Heart left ventricle (tissue), 16 donors: ENCODE data around the gene ARHGEF10L. TPM values are rescaled to one million over a fixed set of nuclear protein-coding genes. Genes with fewer than 3 reads are reported as not detected.
A peak's percentile ranks its signal among the peaks of the same experiment; 100 is the strongest.

Experiments
- ATAC-seq, 4 donors: fragments of 200-7000 bp; cut with Tn5 transposase; one replicate each; pipeline ENCODE4 v1.9.1; 2020 to 2022; ENCODE audit warnings: moderate library complexity in 4 of 4, mild to moderate bottlenecking in 3 of 4, moderate number of reproducible peaks in 1 of 4
- DNase-seq, 5 donors: peaks; one replicate each; pipeline ENCODE4 v3.0.0-alpha.2; 2020
- H3K27ac ChIP-seq, 12 donors: fragments of 200-600 bp; sonication (generic) in 4 of 12; one replicate each; pipeline versions ENCODE4 v1.5.0 to v1.8.0; 2016 to 2022; ENCODE audit warnings: mild to moderate bottlenecking in 2 of 12
- H3K27me3 ChIP-seq, 9 donors: fragments of 200-600 bp; sonication (generic) in 2 of 9; one replicate each; pipeline versions ENCODE4 v1.5.1 to v1.8.0; 2016 to 2022; ENCODE audit warnings: mild to moderate bottlenecking in 3 of 9
- H3K36me3 ChIP-seq, 9 donors: fragments of 200-600 bp; sonication (generic) in 2 of 9; one replicate each; pipeline versions ENCODE4 v1.5.0 to v1.8.0; 2018 to 2022; ENCODE audit warnings: mild to moderate bottlenecking in 2 of 9
- H3K4me1 ChIP-seq, 12 donors: fragments of 200-600 bp; sonication (generic) in 4 of 12; one replicate each; pipeline versions ENCODE4 v1.5.0 to v1.8.0; 2016 to 2022; ENCODE audit warnings: mild to moderate bottlenecking in 3 of 12
- H3K4me3 ChIP-seq, 12 donors: fragments of 200-600 bp; sonication (generic) in 4 of 12; one replicate each; pipeline versions ENCODE4 v1.5.0 to v1.8.0; 2017 to 2022; ENCODE audit warnings: mild to moderate bottlenecking in 9 of 12, moderate library complexity in 4 of 12
- H3K9me3 ChIP-seq, 12 donors: fragments of 200-600 bp; sonication (generic) in 4 of 12; one replicate each; pipeline versions ENCODE4 v1.5.0 to v1.8.0; 2016 to 2022; ENCODE audit warnings: mild to moderate bottlenecking in 1 of 12
- POLR2A ChIP-seq, 2 donors: fragments of 450-650 bp; IDR thresholded peaks; one replicate each; pipeline ENCODE4 v1.6.1; 2017; ENCODE audit warnings: antibody characterized with exemption in 2 of 2, mild to moderate bottlenecking in 2 of 2, moderate library complexity in 2 of 2
- WGBS, 4 donors: extraction: QIAGEN DNeasy Blood & Tissue Kit in 2 of 4; methylation state at CpG; one replicate each; pipeline versions ENCODE4 v1.1.5 to v1.1.7; 2013 to 2018; 5-methylcytosine and 5-hydroxymethylcytosine counted together
- intact Hi-C, 10 donors: fragments of 100-400 bp; cut with DNase I; formaldehyde crosslinking; loops; one replicate each; pipeline versions ENCODE4 v1.11.1 to v1.14.2; 2022
- polyA plus RNA-seq, 2 donors: library from polyadenylated mRNA; stranded (reverse); fragments of 200-250 nt; gene quantifications; one replicate each; pipeline ENCODE4 v1.2.3, GENCODE V29; 2013
- total RNA-seq, 9 donors: library from RNA; depleted of rRNA in 2 of 9; stranded (reverse); fragments of >200 nt in 2 of 9; fragmentation: NEBNext Ultra II Directional in 3 of 9; extraction: Animal tissue kit (Norgen Biotek cat#: 25700) in 3 of 9; gene quantifications; one replicate each; pipeline versions ENCODE4 v1.1.0 to v1.2.4, GENCODE V29; 2016 to 2023
- TF ChIP-seq, protein P1 (sequence below), 12 donors: fragments of 200-600 bp; sonication (generic) in 4 of 12; IDR thresholded peaks; one replicate each; pipeline versions ENCODE4 v1.5.0 to v1.8.0; 2018 to 2022; ENCODE audit warnings: antibody characterized with exemption in 12 of 12, mild to moderate bottlenecking in 5 of 12
- donor health status: ischemic (EF 13 %, LVEDD 7.1; RV severe dilation, severe dysfunction).
- donor health status: healthy with polysubstance abuse.
- donor health status: DM: no; HTN: yes; CAD: no.
- donor health status: DM: no; HTN: no; CAD: no.
- donor health status: ischemic (EF 25% LVEDD 6.9; RV normal size, moderate dysfunction).
- donor health status: ischemic (EF 25% LVEDD 5.7; RV mildly dilated, moderate dysfunction).
- donor health status: healthy.
- donor health status: DM: yes; HTN: yes; CAD: no.
- donor health status: ischemic (EF 35%, LVEDD 5.7; RV mildly dilated, moderate dysfunction).
- donor health status: nonischemic (EF 11% LVEDD 7.7; RV severe dilation, severe dysfunction).
- donor health status: DM: yes; HTN: yes; CAD: no.
- donor health status: PGD.
- donor health status: ischemic (EF 29% LVEDD 5.4; RV normal size, mild dysfunction).
- donor health status: nonischemic (EF 23%, LVEDD 6.1; RV moderate dilation, normal function).

Gene ARHGEF10L
- total and polyA plus RNA-seq, 11 donors, result 44.6 to 72.8 (median 57.9) TPM

DNA sequence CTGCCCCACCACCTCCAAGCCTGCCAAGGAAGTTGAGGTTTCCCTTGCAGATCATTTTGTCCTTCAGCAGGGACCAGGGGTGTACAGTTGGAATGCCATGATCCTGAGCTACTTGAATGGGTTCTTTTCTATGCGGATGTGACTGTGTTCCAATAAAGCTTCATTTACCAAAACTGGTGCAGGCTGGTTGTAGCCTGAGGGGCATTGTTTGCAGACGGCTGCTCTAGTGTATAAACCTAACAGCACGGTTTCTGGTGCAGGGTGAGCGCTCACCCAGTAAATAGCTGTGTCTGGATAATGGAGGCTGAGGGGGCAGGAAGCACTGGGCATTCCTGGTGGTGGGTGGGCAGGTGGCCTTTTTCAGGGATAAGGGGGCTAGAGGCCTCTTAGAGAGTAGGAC is 142.9 kb downstream of the ARHGEF10L start:
- Histone ChIP-seq H3K27ac (no peak overlapping the region), H3K9me3 (peaks cover 0 to 5% (median 0%) of the 10 kb centered on the region in 12 donors), H3K36me3 (peaks cover 0 to 41% (median 19%) of the 10 kb centered on the region in 9 donors), H3K4me1 (peaks cover 0 to 32% (median 0%) of the 10 kb centered on the region in 12 donors), H3K27me3 (no peaks in the 10 kb centered on the region), H3K4me3 (no peak overlapping the region)
- WGBS, 4 donors, result 88 to 92% (median 89%) methylated on average over 4 of the region's 4 CpGs
- DNase-seq (no peak), ATAC-seq (no peak)
- intact Hi-C loops, result no loop called here
- TF ChIP-seq, protein P1, sequence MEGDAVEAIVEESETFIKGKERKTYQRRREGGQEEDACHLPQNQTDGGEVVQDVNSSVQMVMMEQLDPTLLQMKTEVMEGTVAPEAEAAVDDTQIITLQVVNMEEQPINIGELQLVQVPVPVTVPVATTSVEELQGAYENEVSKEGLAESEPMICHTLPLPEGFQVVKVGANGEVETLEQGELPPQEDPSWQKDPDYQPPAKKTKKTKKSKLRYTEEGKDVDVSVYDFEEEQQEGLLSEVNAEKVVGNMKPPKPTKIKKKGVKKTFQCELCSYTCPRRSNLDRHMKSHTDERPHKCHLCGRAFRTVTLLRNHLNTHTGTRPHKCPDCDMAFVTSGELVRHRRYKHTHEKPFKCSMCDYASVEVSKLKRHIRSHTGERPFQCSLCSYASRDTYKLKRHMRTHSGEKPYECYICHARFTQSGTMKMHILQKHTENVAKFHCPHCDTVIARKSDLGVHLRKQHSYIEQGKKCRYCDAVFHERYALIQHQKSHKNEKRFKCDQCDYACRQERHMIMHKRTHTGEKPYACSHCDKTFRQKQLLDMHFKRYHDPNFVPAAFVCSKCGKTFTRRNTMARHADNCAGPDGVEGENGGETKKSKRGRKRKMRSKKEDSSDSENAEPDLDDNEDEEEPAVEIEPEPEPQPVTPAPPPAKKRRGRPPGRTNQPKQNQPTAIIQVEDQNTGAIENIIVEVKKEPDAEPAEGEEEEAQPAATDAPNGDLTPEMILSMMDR (IDR thresholded peaks at IDR 0.05), result no peak
- TF ChIP-seq POLR2A (IDR thresholded peaks at IDR 0.05), result no peak

- Histone ChIP-seq H3K27me3 (no peaks in the 10 kb centered on the region), H3K36me3 (peaks cover 0 to 44% (median 22%) of the 10 kb centered on the region in 9 donors), H3K4me3 (no peak overlapping the region), H3K27ac (no peak overlapping the region), H3K9me3 (peaks cover 0 to 5% (median 0%) of the 10 kb centered on the region in 12 donors), H3K4me1 (peaks cover 0 to 32% (median 0%) of the 10 kb centered on the region in 12 donors)
- TF ChIP-seq, protein P1 (IDR thresholded peaks at IDR 0.05), result no peak
- no peak for TF ChIP-seq POLR2A (IDR thresholded peaks at IDR 0.05)
- ATAC-seq, result no peak
- 78 to 93% (median 84%) methylated on average over 11 of the region's 11 CpGs for WGBS, 4 donors
- intact Hi-C loops, result no loop called here
- DNase-seq, result no peak
These were observed 144.1 kb downstream of the ARHGEF10L start for GRCh38 chr1:17683598-17683997.

DNA sequence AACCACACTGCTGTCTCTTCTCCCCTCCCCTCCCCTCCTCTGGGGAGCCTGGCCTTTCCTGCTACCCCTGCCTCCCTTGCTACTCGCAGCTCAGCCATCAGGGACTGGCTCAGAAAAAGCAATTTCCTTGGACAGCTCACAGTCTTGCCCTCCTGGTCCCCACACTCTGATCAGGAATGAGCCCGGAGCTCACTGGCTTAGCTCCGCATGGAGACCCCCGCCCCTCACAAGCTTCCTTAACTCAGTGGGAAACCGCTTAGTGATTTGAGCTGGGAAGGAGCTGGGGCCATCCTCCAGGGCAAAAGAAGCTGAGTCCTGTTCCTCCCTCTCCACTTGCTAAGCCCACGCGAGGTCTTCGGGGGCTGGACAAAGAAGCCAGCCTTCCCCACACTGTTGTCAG is 145.3 kb downstream of the ARHGEF10L start:
- Histone ChIP-seq H3K4me1 (peaks cover 0 to 25% (median 0%) of the 10 kb centered on the region in 12 donors), H3K4me3 (no peak overlapping the region), H3K27me3 (no peaks in the 10 kb centered on the region), H3K36me3 (peaks cover 0 to 46% (median 29%) of the 10 kb centered on the region in 9 donors), H3K9me3 (peaks cover 0 to 5% (median 0%) of the 10 kb centered on the region in 12 donors), H3K27ac (no peak overlapping the region)
- ATAC-seq (no peak), DNase-seq (no peak)
- TF ChIP-seq, protein P1 (IDR thresholded peaks at IDR 0.05), result no peak
- TF ChIP-seq POLR2A (IDR thresholded peaks at IDR 0.05), result no peak
- intact Hi-C loops, result no loop called here
- WGBS, 4 donors, result 82 to 86% (median 84%) methylated on average over 8 of the region's 8 CpGs

DNA sequence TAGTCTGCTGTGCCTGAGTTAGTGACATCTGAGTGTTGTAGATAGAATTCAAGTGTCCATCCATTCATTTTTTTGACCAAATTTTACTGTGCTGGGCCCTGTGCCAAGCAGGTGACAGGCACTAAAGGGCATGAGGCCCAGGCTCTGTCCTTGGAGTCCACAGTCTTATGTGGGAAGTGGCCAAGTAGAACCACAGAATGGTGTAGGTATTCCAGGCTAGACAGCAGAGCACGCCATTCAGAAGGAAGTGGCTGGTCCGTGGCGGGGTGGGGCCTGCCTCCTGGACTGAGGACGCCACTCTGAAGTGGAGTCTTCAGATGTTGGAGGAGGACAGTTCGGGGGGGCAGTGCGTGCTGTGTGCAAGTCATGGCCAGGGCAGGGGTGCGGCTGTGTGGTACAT is 146.8 kb downstream of the ARHGEF10L start:
- DNase-seq, result no peak
- H3K27ac ChIP-seq, result peak overlapping the region in 1 of 12 donors; percentile 3
- intact Hi-C loops, result no loop called here
- 66 to 79% (median 70%) methylated on average over 7 of the region's 7 CpGs for WGBS, 4 donors
- no peaks in the 10 kb centered on the region for H3K27me3 ChIP-seq
- ATAC-seq, result peak in 3 of 4 donors; percentile 34 to 41 (median 36)
- H3K4me1 ChIP-seq, result peaks cover 0 to 31% (median 0%) of the 10 kb centered on the region in 12 donors
- peaks cover 0 to 53% (median 40%) of the 10 kb centered on the region in 9 donors for H3K36me3 ChIP-seq
- H3K4me3 ChIP-seq, result no peak overlapping the region
- H3K9me3 ChIP-seq, result peaks cover 0 to 5% (median 0%) of the 10 kb centered on the region in 12 donors
- TF ChIP-seq, protein P1 (IDR thresholded peaks at IDR 0.05), result no peak
- no peak for TF ChIP-seq POLR2A (IDR thresholded peaks at IDR 0.05)
